H9 (cell line): ENCODE measurements around the gene CTPS2. TPM values are rescaled to one million over a fixed set of nuclear protein-coding genes. Genes with fewer than 3 reads are reported as not detected.

Experiments used
- DNase-seq: peaks from one replicate; pipeline ENCODE4 v3.0.0-alpha.2; 2017
- H2AFZ ChIP-seq: one replicate; pipeline ENCODE4 v1.6.1; 2013; ENCODE audit warnings: mild to moderate bottlenecking, low read length, control low read depth, moderate library complexity
- H2AK5ac ChIP-seq: 2 replicates; pipeline ENCODE4 v1.6.1; 2013; ENCODE audit warnings: low read length, control low read depth, mixed read lengths; ENCODE audit not compliant: insufficient read length
- H2BK120ac ChIP-seq: one replicate; pipeline ENCODE4 v1.6.1; 2013; ENCODE audit warnings: low read depth, mild to moderate bottlenecking, low read length, control low read depth, inconsistent platforms; ENCODE audit not compliant: poor library complexity, severe bottlenecking
- H2BK12ac ChIP-seq: 2 replicates; pipeline ENCODE4 v1.6.1; 2013; ENCODE audit warnings: low read length, control low read depth, mixed read lengths, low read depth; ENCODE audit not compliant: insufficient read length
- H2BK15ac ChIP-seq: 2 replicates; pipeline ENCODE4 v1.6.1; 2013; ENCODE audit warnings: low read depth, low read length, control low read depth
- H2BK20ac ChIP-seq: one replicate; pipeline ENCODE4 v1.6.1; 2013; ENCODE audit warnings: low read depth, mild to moderate bottlenecking, low read length, control low read depth, inconsistent platforms; ENCODE audit not compliant: poor library complexity, severe bottlenecking
- H2BK5ac ChIP-seq: 2 replicates; pipeline ENCODE4 v1.6.1; 2013; ENCODE audit warnings: low read length, control low read depth, mixed read lengths; ENCODE audit not compliant: insufficient read length
- H3K14ac ChIP-seq: 2 replicates; pipeline ENCODE4 v1.6.1; 2013; ENCODE audit warnings: low read length, control low read depth; ENCODE audit not compliant: insufficient read depth
- H3K18ac ChIP-seq: 2 replicates; pipeline ENCODE4 v1.6.1; 2013; ENCODE audit warnings: low read depth, mild to moderate bottlenecking, mixed read lengths, low read length, control low read depth; ENCODE audit not compliant: insufficient read length
- H3K23ac ChIP-seq: 2 replicates; pipeline ENCODE4 v1.6.1; 2013; ENCODE audit warnings: low read length, control low read depth, mixed read lengths, low read depth; ENCODE audit not compliant: insufficient read length
- H3K23me2 ChIP-seq: 2 replicates; pipeline ENCODE4 v1.6.1; 2013; ENCODE audit warnings: low read depth, mild to moderate bottlenecking, mixed read lengths, low read length, control low read depth; ENCODE audit not compliant: insufficient read length, poor library complexity, severe bottlenecking
- H3K27ac ChIP-seq: 2 replicates; pipeline ENCODE4 v1.5.1; 2013; ENCODE audit warnings: low read length, control low read depth, mixed read lengths, low read depth; ENCODE audit not compliant: insufficient read length
- H3K27me3 ChIP-seq: 2 replicates; pipeline ENCODE4 v1.6.1; 2013; ENCODE audit warnings: low read length, control low read depth, inconsistent platforms; ENCODE audit not compliant: insufficient read depth
- H3K4ac ChIP-seq: 2 replicates; pipeline ENCODE4 v1.6.1; 2013; ENCODE audit warnings: low read depth, mild to moderate bottlenecking, control low read depth, inconsistent platforms, low read length, moderate library complexity
- H3K4me1 ChIP-seq: 2 replicates; pipeline ENCODE4 v1.6.1; 2013; ENCODE audit warnings: low read length, control low read depth, inconsistent platforms; ENCODE audit not compliant: insufficient read depth
- H3K4me2 ChIP-seq: 2 replicates; pipeline ENCODE4 v1.6.1; 2013; ENCODE audit warnings: low read length, control low read depth, mixed read lengths; ENCODE audit not compliant: insufficient read length, insufficient read depth
- H3K56ac ChIP-seq: 2 replicates; pipeline ENCODE4 v1.6.1; 2013; ENCODE audit warnings: low read depth, mild to moderate bottlenecking, mixed read lengths, low read length, control low read depth; ENCODE audit not compliant: insufficient read length
- H3K79me1 ChIP-seq: 2 replicates; pipeline ENCODE4 v1.6.1; 2013; ENCODE audit warnings: low read depth, mild to moderate bottlenecking, moderate library complexity, low read length, control low read depth, inconsistent platforms; ENCODE audit not compliant: insufficient read depth, poor library complexity, severe bottlenecking
- H3K79me2 ChIP-seq: 2 replicates; pipeline ENCODE4 v1.6.1; 2013; ENCODE audit warnings: low read length, control low read depth, inconsistent platforms; ENCODE audit not compliant: insufficient read depth
- H3K9ac ChIP-seq: 2 replicates; pipeline ENCODE4 v1.6.1; 2013; ENCODE audit warnings: low read length, control low read depth, mixed read lengths; ENCODE audit not compliant: insufficient read length; ENCODE audit errors: extremely low read depth
- H3K9me3 ChIP-seq: one replicate; pipeline ENCODE4 v1.6.1; 2013; ENCODE audit warnings: low read depth, low read length, inconsistent platforms; ENCODE audit not compliant: control insufficient read depth
- H3T11ph ChIP-seq: one replicate; pipeline ENCODE4 v1.6.1; 2013; ENCODE audit warnings: mild to moderate bottlenecking, low read length, control low read depth, inconsistent platforms
- H4K20me1 ChIP-seq: one replicate; pipeline ENCODE4 v1.6.1; 2013; ENCODE audit not compliant: control insufficient read depth, insufficient read length, insufficient read depth
- H4K5ac ChIP-seq: 2 replicates; pipeline ENCODE4 v1.6.1; 2013; ENCODE audit warnings: low read depth, mild to moderate bottlenecking, mixed read lengths, low read length, control low read depth; ENCODE audit not compliant: insufficient read length
- H4K8ac ChIP-seq: replicated peaks from 2 replicates; pipeline ENCODE4 v1.6.1; 2013; ENCODE audit warnings: low read length, control low read depth, mixed read lengths, low read depth; ENCODE audit not compliant: insufficient read length
- H4K91ac ChIP-seq: 2 replicates; pipeline ENCODE4 v1.6.1; 2013; ENCODE audit warnings: low read depth, mild to moderate bottlenecking, moderate library complexity, mixed read lengths, low read length, control low read depth; ENCODE audit not compliant: insufficient read length
- H3K27ac Mint-ChIP-seq, 3 experiments: 2 replicates in 2 of 3; 3 replicates in 1 of 3; pipeline ENCODE4 v1.8.0; 2020 to 2021; ENCODE audit warnings: mixed read lengths in 3 of 3, mild to moderate bottlenecking in 1 of 3, moderate library complexity in 1 of 3
- H3K27me3 Mint-ChIP-seq: 2 replicates; pipeline ENCODE4 v1.8.0; 2021; ENCODE audit warnings: low read depth, mild to moderate bottlenecking, moderate library complexity, mixed read lengths
- H3K36me3 Mint-ChIP-seq, 3 experiments: 2 replicates in 2 of 3; 3 replicates in 1 of 3; pipeline ENCODE4 v1.8.0; 2020 to 2021; ENCODE audit warnings: low read depth in 3 of 3, mixed read lengths in 3 of 3; ENCODE audit not compliant: insufficient read depth in 1 of 3
- H3K4me1 Mint-ChIP-seq, 2 experiments: 2 replicates each; pipeline ENCODE4 v1.8.0; 2020; ENCODE audit warnings: mixed read lengths in 2 of 2
- H3K4me3 Mint-ChIP-seq, 2 experiments: 2 replicates in 1 of 2; 3 replicates in 1 of 2; pipeline ENCODE4 v1.8.0; 2020 to 2021; ENCODE audit warnings: mild to moderate bottlenecking in 2 of 2, mixed read lengths in 2 of 2, moderate library complexity in 1 of 2
- H3K9me3 Mint-ChIP-seq, 2 experiments: 2 replicates in 1 of 2; 3 replicates in 1 of 2; pipeline ENCODE4 v1.8.0; 2020; ENCODE audit warnings: mild to moderate bottlenecking in 2 of 2, mixed read lengths in 2 of 2, moderate library complexity in 1 of 2
- WGBS: extraction: QIAGEN DNeasy Blood & Tissue Kit; methylation state at CpG from one replicate; pipeline ENCODE4 v1.1.7; 2013; ENCODE audit warnings: missing lambda C conversion rate, low lambda C conversion rate, mixed read lengths; ENCODE audit not compliant: insufficient read length; ENCODE audit errors: extremely low coverage; 5-methylcytosine and 5-hydroxymethylcytosine counted together
- total RNA-seq: library from RNA; stranded (reverse); gene quantifications from 2 replicates; pipeline ENCODE4 v1.2.1, GENCODE V29; 2021
- TF ChIP-seq, protein P1 (sequence below): fragments of 200-600 bp; sonication (generic); conservative IDR thresholded peaks from 3 replicates; pipeline ENCODE4 v1.8.0; 2021; ENCODE audit warnings: antibody characterized with exemption, mild to moderate bottlenecking

CTPS2 gene
- total RNA-seq, 1 experiment from 2014 or later = 69.7 TPM

DNA sequence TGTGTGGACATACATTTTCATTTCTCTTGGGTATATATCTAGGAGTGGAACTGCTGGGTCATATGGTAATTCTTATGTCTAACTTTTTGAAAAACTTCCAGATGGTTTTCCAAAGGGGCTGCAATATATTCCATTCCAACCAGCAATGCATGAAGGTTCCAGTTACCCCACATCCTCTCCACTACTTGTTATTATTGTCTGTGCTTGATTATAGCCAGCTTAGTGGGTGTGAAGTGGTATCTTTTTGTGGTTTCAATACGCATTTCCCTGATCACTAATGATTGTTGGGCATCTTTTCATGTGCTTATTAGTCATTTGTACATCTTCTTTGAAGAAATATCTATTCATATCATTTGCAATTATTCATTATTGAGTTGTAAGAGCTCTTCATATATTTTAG lies 94.0 kb downstream of the CTPS2 start:
- H3K27me3 ChIP-seq = no peaks in the 10 kb centered on the region
- H2BK5ac ChIP-seq = no peak overlapping the region
- no peak overlapping the region for H2BK120ac ChIP-seq
- H3K23me2 ChIP-seq = no peaks in the 10 kb centered on the region
- H3T11ph ChIP-seq = no peak overlapping the region
- no peak overlapping the region for H4K91ac ChIP-seq
- H3K36me3 Mint-ChIP-seq = peaks cover 57 to 80% (median 75%) of the 10 kb centered on the region in 3 experiments
- H4K20me1 ChIP-seq = no peaks in the 10 kb centered on the region
- H2BK12ac ChIP-seq = no peak overlapping the region
- H3K4ac ChIP-seq = no peak overlapping the region
- no peaks in the 10 kb centered on the region for H3K27me3 Mint-ChIP-seq
- H3K9ac ChIP-seq = no peak overlapping the region
- H3K23ac ChIP-seq = no peak overlapping the region
- no peaks in the 10 kb centered on the region for H3K9me3 ChIP-seq
- no peak overlapping the region for H2BK20ac ChIP-seq
- H3K27ac ChIP-seq = no peak overlapping the region
- no peaks in the 10 kb centered on the region for H3K79me2 ChIP-seq
- H3K4me2 ChIP-seq = no peak overlapping the region
- WGBS = no CpG with 5 or more reads among the region's 1 CpG
- H2BK15ac ChIP-seq = no peak overlapping the region
- H3K79me1 ChIP-seq = no peaks in the 10 kb centered on the region
- no peak overlapping the region for H2AK5ac ChIP-seq
- no peak overlapping the region for H3K14ac ChIP-seq
- H3K56ac ChIP-seq = no peak overlapping the region
- TF ChIP-seq, protein P1, sequence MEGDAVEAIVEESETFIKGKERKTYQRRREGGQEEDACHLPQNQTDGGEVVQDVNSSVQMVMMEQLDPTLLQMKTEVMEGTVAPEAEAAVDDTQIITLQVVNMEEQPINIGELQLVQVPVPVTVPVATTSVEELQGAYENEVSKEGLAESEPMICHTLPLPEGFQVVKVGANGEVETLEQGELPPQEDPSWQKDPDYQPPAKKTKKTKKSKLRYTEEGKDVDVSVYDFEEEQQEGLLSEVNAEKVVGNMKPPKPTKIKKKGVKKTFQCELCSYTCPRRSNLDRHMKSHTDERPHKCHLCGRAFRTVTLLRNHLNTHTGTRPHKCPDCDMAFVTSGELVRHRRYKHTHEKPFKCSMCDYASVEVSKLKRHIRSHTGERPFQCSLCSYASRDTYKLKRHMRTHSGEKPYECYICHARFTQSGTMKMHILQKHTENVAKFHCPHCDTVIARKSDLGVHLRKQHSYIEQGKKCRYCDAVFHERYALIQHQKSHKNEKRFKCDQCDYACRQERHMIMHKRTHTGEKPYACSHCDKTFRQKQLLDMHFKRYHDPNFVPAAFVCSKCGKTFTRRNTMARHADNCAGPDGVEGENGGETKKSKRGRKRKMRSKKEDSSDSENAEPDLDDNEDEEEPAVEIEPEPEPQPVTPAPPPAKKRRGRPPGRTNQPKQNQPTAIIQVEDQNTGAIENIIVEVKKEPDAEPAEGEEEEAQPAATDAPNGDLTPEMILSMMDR = no peak
- no peak overlapping the region for H2AFZ ChIP-seq
- H4K8ac ChIP-seq = no peak overlapping the region
- no peak overlapping the region for H3K4me3 Mint-ChIP-seq
- H3K18ac ChIP-seq = no peak overlapping the region
- DNase-seq = no peak
- H3K4me1 Mint-ChIP-seq = peaks cover 8 to 18% of the 10 kb centered on the region in 2 experiments
- H3K4me1 ChIP-seq = no peaks in the 10 kb centered on the region; the same call in 1 of the 2 replicates
- H4K5ac ChIP-seq = no peak overlapping the region
- H3K27ac Mint-ChIP-seq = no peak overlapping the region
- H3K9me3 Mint-ChIP-seq = 0 out of 5 replicates have a peak, but pooled peaks cover 0 to 3% of the 10 kb centered on the region in 2 experiments
